Measurements from ENCODE around the gene DMD. TPM values are rescaled to one million over a fixed set of nuclear protein-coding genes. Genes with fewer than 3 reads are reported as not detected.

Gene DMD
- total RNA-seq, 1 donor from 2014 or later, result 9.7 TPM

DNA sequence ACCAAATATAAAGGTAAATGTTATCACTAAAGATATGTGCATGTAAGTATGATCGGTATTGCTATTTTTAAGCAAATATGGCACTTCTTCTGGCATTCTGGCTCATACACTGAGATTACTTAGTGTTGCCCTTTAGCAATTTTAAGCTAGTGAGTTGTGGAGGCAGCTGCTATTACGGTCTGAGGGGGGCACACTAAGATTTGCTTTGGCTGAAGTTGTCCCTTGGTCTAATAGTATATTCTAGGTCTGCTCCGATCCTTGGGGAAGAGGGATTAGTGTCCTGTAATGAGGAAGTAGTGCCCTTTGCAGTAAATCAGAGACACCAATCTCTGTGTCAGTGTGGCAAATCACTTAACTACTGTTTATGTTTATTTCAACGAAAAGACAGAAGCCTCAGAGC lies 1943.0 kb downstream of the DMD start:
- no peak for DNase-seq (ENCODE audit: low read depth, low spot score)
- Mint-ChIP-seq H3K4me1 (peaks cover 30% of the 10 kb centered on the region), H3K27ac (ENCODE audit: unreplicated experiment) (no peak overlapping the region), H3K9me3 (peaks cover 7% of the 10 kb centered on the region), H3K36me3 (ENCODE audit: low read depth) (no peaks in the 10 kb centered on the region), H3K27me3 (ENCODE audit: low read depth) (peaks cover 3% of the 10 kb centered on the region), H3K4me3 (peak overlapping the region; percentile 61)
- TF ChIP-seq, protein P1, sequence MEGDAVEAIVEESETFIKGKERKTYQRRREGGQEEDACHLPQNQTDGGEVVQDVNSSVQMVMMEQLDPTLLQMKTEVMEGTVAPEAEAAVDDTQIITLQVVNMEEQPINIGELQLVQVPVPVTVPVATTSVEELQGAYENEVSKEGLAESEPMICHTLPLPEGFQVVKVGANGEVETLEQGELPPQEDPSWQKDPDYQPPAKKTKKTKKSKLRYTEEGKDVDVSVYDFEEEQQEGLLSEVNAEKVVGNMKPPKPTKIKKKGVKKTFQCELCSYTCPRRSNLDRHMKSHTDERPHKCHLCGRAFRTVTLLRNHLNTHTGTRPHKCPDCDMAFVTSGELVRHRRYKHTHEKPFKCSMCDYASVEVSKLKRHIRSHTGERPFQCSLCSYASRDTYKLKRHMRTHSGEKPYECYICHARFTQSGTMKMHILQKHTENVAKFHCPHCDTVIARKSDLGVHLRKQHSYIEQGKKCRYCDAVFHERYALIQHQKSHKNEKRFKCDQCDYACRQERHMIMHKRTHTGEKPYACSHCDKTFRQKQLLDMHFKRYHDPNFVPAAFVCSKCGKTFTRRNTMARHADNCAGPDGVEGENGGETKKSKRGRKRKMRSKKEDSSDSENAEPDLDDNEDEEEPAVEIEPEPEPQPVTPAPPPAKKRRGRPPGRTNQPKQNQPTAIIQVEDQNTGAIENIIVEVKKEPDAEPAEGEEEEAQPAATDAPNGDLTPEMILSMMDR (conservative IDR thresholded peaks at IDR 0.05), result no peak

DNA sequence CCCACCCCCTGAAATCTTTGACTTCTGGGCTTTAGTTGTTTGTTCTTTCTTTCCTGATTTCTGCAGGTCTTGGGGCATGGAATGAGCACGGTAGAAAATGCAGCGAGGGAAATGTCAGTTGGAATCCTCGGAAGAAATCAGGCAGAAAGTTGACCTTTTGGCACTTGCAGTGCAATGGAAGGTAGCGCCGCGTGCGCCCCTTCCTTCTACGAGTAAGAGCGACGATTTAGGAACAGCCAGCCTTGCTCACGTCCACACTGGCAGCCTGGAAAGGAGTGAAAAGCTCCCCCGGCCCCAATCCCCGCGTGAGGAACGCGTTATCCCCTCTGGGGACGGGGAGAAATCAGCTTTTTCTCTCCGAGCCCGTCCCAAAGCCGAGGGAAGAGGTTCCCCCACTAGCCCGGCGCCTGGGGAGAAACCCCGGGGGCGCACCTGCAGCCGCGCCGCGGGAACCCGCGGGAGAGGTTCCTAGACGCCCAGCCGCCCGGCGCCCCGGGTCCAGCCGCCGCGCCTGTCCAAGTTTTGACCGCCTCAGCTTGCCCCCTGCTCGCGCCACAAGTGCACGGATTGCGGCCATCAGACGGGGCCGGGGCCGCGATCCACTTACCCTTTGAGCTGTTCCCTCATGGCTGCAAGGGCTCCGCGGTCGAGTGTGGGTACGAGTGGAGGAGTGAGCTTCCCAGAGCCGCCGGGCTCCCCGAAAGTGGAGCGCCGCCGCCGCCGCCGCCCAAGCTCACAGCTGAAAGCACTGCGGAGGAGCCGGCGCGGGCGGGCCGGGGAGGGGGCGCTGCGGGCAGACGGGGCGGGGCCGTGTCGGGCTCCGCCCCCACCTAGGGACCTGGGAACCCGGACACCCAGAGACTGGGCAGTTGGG lies 1944.9 kb downstream of the DMD start:
- H3K27me3 Mint-ChIP-seq (ENCODE audit: low read depth), result peaks cover 3% of the 10 kb centered on the region
- peaks cover 28% of the 10 kb centered on the region for H3K4me1 Mint-ChIP-seq
- peak overlapping the region; percentile 87 for H3K4me3 Mint-ChIP-seq
- TF ChIP-seq, protein P1 (conservative IDR thresholded peaks at IDR 0.05), result no peak
- no peak overlapping the region for H3K27ac Mint-ChIP-seq (ENCODE audit: unreplicated experiment)
- H3K36me3 Mint-ChIP-seq (ENCODE audit: low read depth), result no peaks in the 10 kb centered on the region
- peak; percentile 18 for DNase-seq (ENCODE audit: low read depth, low spot score)
- H3K9me3 Mint-ChIP-seq, result peaks cover 7% of the 10 kb centered on the region

DNA sequence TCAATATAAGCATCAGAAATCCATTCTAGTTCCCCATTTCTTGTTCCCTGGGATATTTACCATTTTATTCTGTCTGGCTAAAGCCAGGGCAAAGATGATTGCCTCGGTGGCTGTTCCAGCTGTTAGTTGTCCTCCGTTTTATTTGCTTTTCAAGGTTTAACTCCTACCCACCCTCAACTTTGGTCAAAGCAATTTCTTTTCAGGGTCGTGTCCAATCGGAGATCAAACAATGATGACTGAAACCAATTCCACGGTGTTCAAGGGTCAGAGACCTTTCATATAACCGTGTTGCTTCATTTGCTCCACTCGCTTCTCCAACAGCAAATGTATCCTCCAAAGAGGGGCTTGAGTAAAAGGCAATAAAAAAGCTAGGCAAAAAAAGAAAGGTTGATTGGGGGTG lies 1946.0 kb downstream of the DMD start:
- Mint-ChIP-seq H3K27me3 (ENCODE audit: low read depth) (peaks cover 3% of the 10 kb centered on the region), H3K9me3 (peaks cover under 1% of the 10 kb centered on the region), H3K27ac (ENCODE audit: unreplicated experiment) (no peak overlapping the region), H3K4me1 (peaks cover 30% of the 10 kb centered on the region), H3K4me3 (peak overlapping the region; percentile 83), H3K36me3 (ENCODE audit: low read depth) (no peaks in the 10 kb centered on the region)
- no peak for DNase-seq (ENCODE audit: low read depth, low spot score)
- TF ChIP-seq, protein P1 (conservative IDR thresholded peaks at IDR 0.05), result no peak

DNA sequence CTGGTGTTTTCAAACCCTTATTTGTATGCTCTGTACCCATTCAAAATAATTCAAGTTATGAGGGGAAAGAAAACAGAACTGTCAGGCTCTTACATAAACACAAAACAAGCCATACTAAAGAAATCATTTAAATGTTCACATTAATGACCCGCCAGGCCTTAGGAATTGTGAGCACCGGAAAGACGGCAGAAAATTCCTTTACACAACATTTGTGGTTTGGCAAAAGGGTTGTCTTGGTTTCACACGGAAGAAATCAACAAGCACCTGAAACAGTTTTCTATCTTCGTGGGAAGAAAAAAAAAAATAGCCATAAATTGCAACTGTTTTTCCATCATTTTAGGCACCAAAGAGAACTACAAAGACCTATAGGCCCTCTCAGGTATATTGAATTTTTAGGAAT lies 1951.0 kb downstream of the DMD start:
- Mint-ChIP-seq H3K9me3 (no peaks in the 10 kb centered on the region), H3K4me1 (peaks cover 24% of the 10 kb centered on the region), H3K27me3 (ENCODE audit: low read depth) (no peaks in the 10 kb centered on the region), H3K36me3 (ENCODE audit: low read depth) (no peaks in the 10 kb centered on the region), H3K27ac (ENCODE audit: unreplicated experiment) (no peak overlapping the region), H3K4me3 (no peak overlapping the region)
- TF ChIP-seq, protein P1 (conservative IDR thresholded peaks at IDR 0.05), result no peak
- no peak for DNase-seq (ENCODE audit: low read depth, low spot score)

DNA sequence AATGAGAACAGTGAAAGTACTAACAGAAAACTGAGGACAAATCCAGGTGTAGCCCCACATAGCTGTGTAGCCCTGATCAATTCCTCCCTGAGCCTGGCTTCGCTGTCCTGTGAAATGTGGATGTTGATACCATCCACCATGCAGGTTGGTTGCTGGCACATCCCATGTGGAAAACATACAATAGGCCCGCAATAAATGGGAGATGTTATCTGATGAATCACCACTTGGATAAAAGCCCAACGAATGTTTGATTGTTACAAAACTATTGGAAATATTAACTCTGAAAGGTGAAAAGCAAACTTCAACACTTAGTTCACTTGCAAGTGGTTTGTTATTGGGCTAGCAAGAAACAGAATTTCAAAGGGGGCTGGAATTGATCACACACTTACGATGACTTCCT lies 1953.2 kb downstream of the DMD start:
- DNase-seq (ENCODE audit: low read depth, low spot score), result no peak
- no peak overlapping the region for H3K4me3 Mint-ChIP-seq
- TF ChIP-seq, protein P1 (conservative IDR thresholded peaks at IDR 0.05), result no peak
- no peaks in the 10 kb centered on the region for H3K27me3 Mint-ChIP-seq (ENCODE audit: low read depth)
- peaks cover 8% of the 10 kb centered on the region for H3K4me1 Mint-ChIP-seq
- H3K36me3 Mint-ChIP-seq (ENCODE audit: low read depth), result no peaks in the 10 kb centered on the region
- H3K27ac Mint-ChIP-seq (ENCODE audit: unreplicated experiment), result no peak overlapping the region
- no peaks in the 10 kb centered on the region for H3K9me3 Mint-ChIP-seq
